HAP-1 (cell line): ENCODE data around the gene BAAT.
A peak's percentile ranks its signal among the peaks of the same experiment; 100 is the strongest.

ENCODE experiments used
- DNase-seq, 2 experiments: peaks; one replicate each; pipeline ENCODE4 v3.0.0-alpha.2; 2016 to 2020; ENCODE audit warnings: low spot score in 2 of 2
- H3K27me3 ChIP-seq: fragments of 250-450 bp; sonication (Bioruptor Pico); 2 replicates; pipeline ENCODE4 v1.5.1; 2020; ENCODE audit warnings: low read depth, mild to moderate bottlenecking, moderate library complexity
- H3K36me3 ChIP-seq: fragments of 250-450 bp; sonication (Bioruptor Pico); replicated peaks from 2 replicates; pipeline ENCODE4 v1.5.1; 2020; ENCODE audit warnings: mild to moderate bottlenecking
- H3K4me1 ChIP-seq: fragments of 250-450 bp; sonication (Bioruptor Pico); 2 replicates; pipeline ENCODE4 v1.5.1; 2020; ENCODE audit warnings: mild to moderate bottlenecking
- H3K4me3 ChIP-seq: fragments of 250-450 bp; sonication (Bioruptor Pico); 2 replicates; pipeline ENCODE4 v1.5.1; 2020; ENCODE audit warnings: mild to moderate bottlenecking, moderate library complexity
- H3K9me3 ChIP-seq: fragments of 250-450 bp; sonication (Bioruptor Pico); 2 replicates; pipeline ENCODE4 v1.5.1; 2020; ENCODE audit warnings: mild to moderate bottlenecking, moderate library complexity
- in situ Hi-C: fragments of 300-500 bp; cut with MboI; formaldehyde crosslinking; loops from 3 replicates; pipeline ENCODE4 v1.14.3; 2020; ENCODE audit warnings: low sequenced_read_pairs, inconsistent platforms, mixed read lengths

Gene BAAT

GRCh38 chr9:101387871-101388506, 3.2 kb upstream of the BAAT start:
- no peak overlapping the region for H3K4me3 ChIP-seq
- peaks cover 20% of the 10 kb centered on the region for H3K36me3 ChIP-seq
- in situ Hi-C loops: no loop called here

GRCh38 chr9:101383361-101383760, 1.4 kb downstream of the BAAT start:
- no peak for DNase-seq
- Histone ChIP-seq H3K4me3 (no peak overlapping the region), H3K9me3 (no peaks in the 10 kb centered on the region), H3K36me3 (peaks cover 6% of the 10 kb centered on the region), H3K27me3 (no peaks in the 10 kb centered on the region), H3K4me1 (no peaks in the 10 kb centered on the region; the same call in none of the 2 replicates)
- in situ Hi-C loops: no loop called here

More at GRCh38 chr9:101387871-101388506, 3.2 kb upstream of the BAAT start:
- DNase-seq: peak; percentile 37 to 40
- Histone ChIP-seq H3K27me3 (no peaks in the 10 kb centered on the region), H3K4me1 (no peaks in the 10 kb centered on the region; the same call in none of the 2 replicates), H3K9me3 (0 out of 2 replicates have a peak, but pooled peaks cover 1% of the 10 kb centered on the region)

- in situ Hi-C loops: no loop called here
- no peak for DNase-seq
- Histone ChIP-seq H3K36me3 (no peaks in the 10 kb centered on the region), H3K4me1 (no peaks in the 10 kb centered on the region; the same call in 1 of the 2 replicates), H3K4me3 (no peak overlapping the region), H3K9me3 (no peaks in the 10 kb centered on the region), H3K27me3 (no peaks in the 10 kb centered on the region)
Measured at GRCh38 chr9:101381833-101382342, 2.9 kb downstream of the BAAT start.

- no peaks in the 10 kb centered on the region for H3K27me3 ChIP-seq
- no peaks in the 10 kb centered on the region; the same call in 1 of the 2 replicates for H3K4me1 ChIP-seq
- in situ Hi-C loops: no loop called here
- no peak overlapping the region for H3K4me3 ChIP-seq
- H3K9me3 ChIP-seq: no peaks in the 10 kb centered on the region
- DNase-seq: no peak
- H3K36me3 ChIP-seq: no peaks in the 10 kb centered on the region
Measured at GRCh38 chr9:101381118-101381517, 3.7 kb downstream of the BAAT start.

- Histone ChIP-seq H3K36me3 (no peaks in the 10 kb centered on the region), H3K4me1 (no peaks in the 10 kb centered on the region; the same call in 1 of the 2 replicates), H3K9me3 (no peaks in the 10 kb centered on the region), H3K4me3 (no peak overlapping the region), H3K27me3 (no peaks in the 10 kb centered on the region)
- no peak for DNase-seq
- in situ Hi-C loops: no loop called here
Measured at GRCh38 chr9:101380295-101380694, 4.5 kb downstream of the BAAT start.

- in situ Hi-C loops: no loop called here
- no peaks in the 10 kb centered on the region for H3K36me3 ChIP-seq
- no peak overlapping the region for H3K4me3 ChIP-seq
- H3K9me3 ChIP-seq: no peaks in the 10 kb centered on the region
- H3K27me3 ChIP-seq: no peaks in the 10 kb centered on the region
- DNase-seq: peak in 1 of 2 experiments; percentile 32
- H3K4me1 ChIP-seq: no peaks in the 10 kb centered on the region
Measured at GRCh38 chr9:101376111-101376848, 8.5 kb downstream of the BAAT start.

GRCh38 chr9:101375546-101375945, 9.3 kb downstream of the BAAT start:
- no peaks in the 10 kb centered on the region for H3K27me3 ChIP-seq
- in situ Hi-C loops: no loop called here
- H3K4me1 ChIP-seq: no peaks in the 10 kb centered on the region
- no peaks in the 10 kb centered on the region for H3K9me3 ChIP-seq
- no peak for DNase-seq
- no peak overlapping the region for H3K4me3 ChIP-seq
- H3K36me3 ChIP-seq: no peaks in the 10 kb centered on the region

- H3K27me3 ChIP-seq: no peaks in the 10 kb centered on the region
- in situ Hi-C loops: no loop called here
- H3K4me3 ChIP-seq: no peak overlapping the region
- H3K4me1 ChIP-seq: peaks cover 4% of the 10 kb centered on the region
- DNase-seq: no peak
- H3K9me3 ChIP-seq: no peaks in the 10 kb centered on the region
- H3K36me3 ChIP-seq: no peaks in the 10 kb centered on the region
Measured at GRCh38 chr9:101372327-101373118, 12.3 kb downstream of the BAAT start.

- H3K36me3 ChIP-seq: no peaks in the 10 kb centered on the region
- DNase-seq: no peak
- no peak overlapping the region for H3K4me3 ChIP-seq
- H3K9me3 ChIP-seq: no peaks in the 10 kb centered on the region
- in situ Hi-C loops: no loop called here
- no peaks in the 10 kb centered on the region for H3K27me3 ChIP-seq
- peaks cover 4% of the 10 kb centered on the region for H3K4me1 ChIP-seq
Measured at GRCh38 chr9:101371813-101372212, 13.0 kb downstream of the BAAT start.

GRCh38 chr9:101369884-101370531, 14.8 kb downstream of the BAAT start:
- DNase-seq: no peak
- Histone ChIP-seq H3K4me3 (no peak overlapping the region), H3K36me3 (no peaks in the 10 kb centered on the region), H3K9me3 (no peaks in the 10 kb centered on the region), H3K4me1 (peaks cover 4% of the 10 kb centered on the region), H3K27me3 (no peaks in the 10 kb centered on the region)
- in situ Hi-C loops: no loop called here

GRCh38 chr9:101369286-101369685, 15.5 kb downstream of the BAAT start:
- no peak for DNase-seq
- Histone ChIP-seq H3K36me3 (no peaks in the 10 kb centered on the region), H3K4me3 (no peak overlapping the region), H3K9me3 (no peaks in the 10 kb centered on the region), H3K4me1 (peaks cover 4% of the 10 kb centered on the region), H3K27me3 (no peaks in the 10 kb centered on the region)
- in situ Hi-C loops: no loop called here

GRCh38 chr9:101367323-101367722, 17.5 kb downstream of the BAAT start:
- H3K4me3 ChIP-seq: no peak overlapping the region
- no peaks in the 10 kb centered on the region for H3K36me3 ChIP-seq
- H3K27me3 ChIP-seq: no peaks in the 10 kb centered on the region
- DNase-seq: no peak
- peaks cover 4% of the 10 kb centered on the region for H3K4me1 ChIP-seq
- in situ Hi-C loops: no loop called here
- no peaks in the 10 kb centered on the region for H3K9me3 ChIP-seq

GRCh38 chr9:101366038-101366756, 18.6 kb downstream of the BAAT start:
- Histone ChIP-seq H3K27me3 (no peaks in the 10 kb centered on the region), H3K4me1 (peaks cover 4% of the 10 kb centered on the region), H3K36me3 (no peaks in the 10 kb centered on the region), H3K9me3 (no peaks in the 10 kb centered on the region), H3K4me3 (no peak overlapping the region)
- in situ Hi-C loops: no loop called here
- no peak for DNase-seq
